Occipital lobe (tissue), 2 donors: ENCODE results near the gene FCRL1. TPM values are rescaled to one million over a fixed set of nuclear protein-coding genes. Genes with fewer than 3 reads are reported as not detected.

ENCODE experiments used
- DNase-seq: peaks from one replicate; lab custom pipeline; 2025; lab: John Stamatoyannopoulos, UW
- total RNA-seq: library from RNA; depleted of rRNA; stranded (reverse); fragments of >200 nt; gene quantifications from one replicate; pipeline ENCODE4 v1.2.3, GENCODE V29; 2014

Gene FCRL1
- total RNA-seq, 1 donor from 2014 or later, result 0.16 TPM

- no peak for DNase-seq
Measured at GRCh38 chr1:157799996-157800395, 19.9 kb downstream of the FCRL1 start.

DNA sequence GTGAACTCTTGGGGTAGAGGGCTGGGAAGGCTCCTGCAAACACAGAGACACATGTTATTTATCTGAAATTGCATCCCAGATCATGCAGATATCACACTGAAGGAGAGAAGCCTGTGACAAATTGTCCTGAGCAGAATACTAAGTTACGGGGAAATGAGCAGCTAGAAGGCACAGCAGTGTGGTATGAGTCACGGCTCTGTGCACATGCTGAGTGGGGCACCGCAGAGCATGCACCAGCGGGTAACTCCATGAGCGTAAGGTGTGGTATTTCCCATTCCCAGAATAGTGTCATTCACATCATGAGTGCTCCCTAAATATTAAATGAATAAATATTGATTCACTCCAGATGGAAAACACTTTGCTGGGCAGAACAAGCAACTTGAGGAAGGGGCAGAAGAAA, 21.7 kb downstream of the FCRL1 start:
- DNase-seq, result no peak

GRCh38 chr1:157785248-157785647, 34.7 kb downstream of the FCRL1 start:
- DNase-seq, result no peak

- no peak for DNase-seq
Measured at GRCh38 chr1:157784801-157785200, 35.1 kb downstream of the FCRL1 start.

- DNase-seq, result no peak
Measured at GRCh38 chr1:157782931-157783330, 37.0 kb downstream of the FCRL1 start.

DNA sequence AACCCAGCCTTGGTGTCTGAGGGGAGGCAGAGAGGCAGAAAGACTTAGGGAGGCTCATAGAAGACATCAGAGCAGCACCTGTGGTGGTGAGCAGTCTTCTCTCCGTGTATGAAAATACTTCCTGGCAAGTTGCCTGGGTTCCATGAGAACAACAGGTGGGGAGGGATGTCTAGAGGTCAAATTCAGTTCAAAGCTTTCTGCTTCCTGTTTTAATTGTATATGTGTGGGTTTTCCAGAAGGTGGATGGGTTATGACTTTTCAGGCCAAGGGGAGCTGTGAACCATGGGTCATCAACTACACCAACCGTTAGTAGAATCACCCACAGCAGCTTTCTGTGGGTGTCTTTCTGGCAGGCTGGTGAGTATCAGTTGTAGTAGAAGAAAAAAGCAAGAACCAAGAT, 38.9 kb downstream of the FCRL1 start:
- no peak for DNase-seq

- DNase-seq, result no peak
Measured at GRCh38 chr1:157776971-157777391, 42.9 kb downstream of the FCRL1 start, which contains the start of gene FCRL2. Gene FCRL2, minus strand, starts transcription at chr1:157777132. Its CDS starts 59 bp downstream, at chr1:157777073.

DNA sequence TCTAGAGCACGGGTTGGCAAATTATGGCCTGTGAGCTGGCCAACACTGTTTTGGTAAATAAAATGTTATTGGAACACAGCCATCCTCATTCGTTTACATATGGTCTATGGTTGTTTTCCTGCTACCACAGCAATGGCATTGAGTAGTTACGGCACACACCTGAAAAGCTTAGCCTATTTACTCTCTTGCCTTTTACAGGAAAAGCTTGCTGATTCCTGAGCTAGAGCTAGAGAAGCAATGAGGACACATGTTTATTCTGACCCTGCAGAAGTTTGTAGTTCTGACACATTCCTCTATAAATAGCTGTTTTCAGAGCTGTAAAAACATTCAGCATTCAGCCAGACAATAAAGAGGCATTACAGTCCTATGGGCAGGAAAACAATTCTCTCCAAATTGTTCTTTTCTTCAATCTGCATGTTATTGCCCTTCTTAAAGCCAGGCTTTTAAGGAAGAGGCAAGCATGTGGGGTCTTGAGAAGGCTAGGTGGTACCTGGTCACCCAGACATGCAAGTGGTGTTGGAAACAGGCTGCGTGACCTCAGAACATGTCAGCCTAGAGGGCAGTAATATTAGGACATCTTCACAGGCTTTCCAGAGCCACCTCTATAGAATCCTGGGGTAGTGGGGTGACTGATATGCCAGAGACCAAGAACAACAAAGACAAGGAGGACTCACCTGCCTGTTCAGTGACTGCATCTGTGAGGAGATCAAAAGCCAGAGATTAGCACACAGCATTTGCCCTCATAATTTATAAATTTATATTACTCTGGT, 44.6 kb downstream of the FCRL1 start:
- DNase-seq, result no peak

DNA sequence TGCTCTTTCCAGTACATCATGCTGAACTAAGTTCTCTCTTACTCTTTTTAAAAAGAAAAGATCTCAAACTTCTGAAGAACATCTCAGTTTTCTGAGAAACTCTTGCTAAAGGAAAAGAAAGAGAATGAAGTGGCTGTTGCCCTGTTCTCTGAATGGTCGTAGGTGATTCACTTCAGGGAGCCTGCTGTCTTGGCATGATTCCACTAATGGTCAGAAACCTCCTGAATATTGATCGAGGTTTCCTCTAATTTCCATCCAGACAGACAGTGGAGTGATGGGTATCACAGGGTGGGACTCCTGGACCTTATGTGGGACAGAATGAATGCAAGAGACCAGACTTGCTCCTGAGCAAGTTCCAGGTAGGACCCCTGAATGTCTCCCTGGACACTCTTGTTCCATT, 45.5 kb downstream of the FCRL1 start:
- DNase-seq, result no peak

- no peak for DNase-seq
Measured at GRCh38 chr1:157773493-157774350, 46.2 kb downstream of the FCRL1 start.

DNA sequence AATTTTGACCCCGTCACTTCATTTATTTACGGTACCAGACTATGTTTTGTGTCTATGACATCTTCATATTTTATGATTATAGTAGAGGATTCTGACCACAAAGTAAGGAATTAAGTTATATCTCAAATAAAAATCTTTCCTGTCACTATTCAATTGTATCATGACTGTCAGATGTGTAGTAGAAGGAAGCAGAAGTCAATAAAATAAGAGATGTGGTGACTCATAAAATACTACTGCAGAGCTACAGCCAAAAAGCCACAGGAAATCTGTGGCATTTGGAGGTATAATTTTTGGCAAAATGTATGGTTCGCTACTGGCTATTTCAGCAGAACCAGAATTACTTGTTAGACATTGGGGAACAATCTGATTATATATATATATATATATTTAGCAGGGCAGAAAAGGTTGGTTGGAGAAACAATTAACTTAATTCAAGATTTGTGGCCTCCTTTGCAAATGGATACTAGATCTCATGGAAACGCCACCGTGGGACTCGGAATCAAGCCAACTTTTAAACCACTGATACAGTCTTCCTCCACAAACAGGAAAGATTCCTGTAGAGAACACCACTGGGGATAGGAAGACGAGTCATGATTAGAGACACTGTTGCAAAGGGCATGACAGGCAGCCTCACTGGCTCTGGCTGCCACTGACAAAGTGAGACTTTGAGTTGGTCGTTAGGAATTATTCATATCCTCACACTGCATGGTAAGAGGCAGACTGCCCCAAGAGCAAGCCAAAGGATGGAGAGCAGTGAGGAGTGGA, 48.1 kb downstream of the FCRL1 start:
- DNase-seq, result no peak

- DNase-seq, result no peak
Measured at GRCh38 chr1:157770442-157771043, 49.4 kb downstream of the FCRL1 start.

- no peak for DNase-seq
Measured at GRCh38 chr1:157766792-157767191, 53.1 kb downstream of the FCRL1 start.

GRCh38 chr1:157758018-157758417, 61.9 kb downstream of the FCRL1 start:
- no peak for DNase-seq

GRCh38 chr1:157753611-157754010, 66.3 kb downstream of the FCRL1 start:
- DNase-seq, result no peak

DNA sequence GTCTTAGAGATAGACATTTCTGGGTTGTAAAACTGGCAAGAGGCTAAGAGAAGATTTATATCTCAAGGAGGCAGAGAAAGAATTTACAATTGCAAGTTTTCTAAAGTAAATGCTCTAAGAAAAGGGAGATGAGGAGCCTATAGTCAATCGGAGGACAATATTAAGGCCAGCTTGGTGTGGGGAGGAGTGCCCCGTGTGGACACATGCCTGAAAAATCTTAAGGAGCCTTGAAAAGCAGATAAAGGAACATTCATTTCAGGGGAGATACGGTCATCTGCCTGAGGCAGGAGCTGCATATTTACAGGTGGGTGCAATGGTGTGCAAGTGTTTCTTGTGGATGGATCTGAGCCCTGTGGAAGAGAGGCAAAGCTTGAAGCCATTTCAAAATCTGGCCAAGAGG, 68.6 kb downstream of the FCRL1 start:
- no peak for DNase-seq

DNA sequence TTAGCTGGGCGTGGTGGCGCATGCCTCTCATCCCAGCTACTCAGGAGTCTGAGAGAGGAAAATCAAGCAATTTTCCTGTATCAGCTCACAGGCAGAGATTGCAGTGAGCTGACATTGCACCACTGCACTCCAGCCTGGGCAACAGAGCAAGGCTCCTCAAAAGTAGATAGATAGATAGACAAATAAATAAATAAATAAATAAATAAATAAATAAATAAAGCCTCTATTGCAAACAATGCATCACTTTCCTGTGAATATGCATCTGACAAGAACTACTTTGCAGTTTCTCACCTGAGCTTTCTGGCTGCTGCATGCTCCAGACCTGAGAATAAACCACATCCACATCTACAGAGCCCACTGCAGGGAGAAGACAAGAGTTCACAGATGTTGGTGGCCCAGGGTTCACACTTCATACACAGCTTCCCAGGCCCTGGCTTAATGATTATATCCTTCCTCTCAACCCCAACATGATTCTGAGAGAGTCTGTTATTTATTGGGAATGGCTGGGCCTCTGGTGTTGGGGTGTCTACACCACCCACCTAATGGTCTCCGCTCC, 71.6 kb downstream of the FCRL1 start:
- no peak for DNase-seq
